Measurements from ENCODE around the gene GMDS. TPM values are rescaled to one million over a fixed set of nuclear protein-coding genes. Genes with fewer than 3 reads are reported as not detected.

The GMDS gene
- total and polyA plus RNA-seq, 7 donors: 2.8 to 6.6 (median 4.7) TPM

- Histone ChIP-seq H3K27me3 (ENCODE audit: insufficient read depth in 3 of 3, low read length in 2 of 3) (no peaks in the 10 kb centered on the region), H3K4me3 (peak overlapping the region; percentile 4), H3K4me1 (no peaks in the 10 kb centered on the region), H3K36me3 (ENCODE audit: insufficient read depth in 1 of 2, low read depth in 1 of 2) (no peaks in the 10 kb centered on the region), H3K9me3 (no peaks in the 10 kb centered on the region), H3K27ac (peak overlapping the region; percentile 30)
- WGBS, 3 donors: 35 to 53% (median 40%) methylated on average over 15 to 16 of the region's 16 CpGs
- DNase-seq (no peak), ATAC-seq (peak in 2 of 4 donors; percentile 35 to 47)
- TF ChIP-seq CTCF (IDR thresholded peaks at IDR 0.05): no peak
- intact Hi-C loops (cut with DNase I): no loop called here
These were observed 670.0 kb downstream of the GMDS start for GRCh38 chr6:1575210-1576041.

GRCh38 chr6:1574890-1575209 is 670.6 kb downstream of the GMDS start:
- H3K4me3 ChIP-seq: no peak overlapping the region
- peak overlapping the region; percentile 30 for H3K27ac ChIP-seq
- ATAC-seq: no peak

GRCh38 chr6:1574083-1574761 is 671.2 kb downstream of the GMDS start:
- ATAC-seq: no peak
- intact Hi-C loops (cut with DNase I): no loop called here
- TF ChIP-seq CTCF (IDR thresholded peaks at IDR 0.05): no peak
- H3K36me3 ChIP-seq (ENCODE audit: insufficient read depth in 1 of 2, low read depth in 1 of 2): no peaks in the 10 kb centered on the region
- no peaks in the 10 kb centered on the region for H3K27me3 ChIP-seq (ENCODE audit: insufficient read depth in 3 of 3, low read length in 2 of 3)
- DNase-seq: no peak
- no peaks in the 10 kb centered on the region for H3K4me1 ChIP-seq
- no peak overlapping the region for H3K27ac ChIP-seq
- 46 to 64% (median 53%) methylated on average over 13 of the region's 13 CpGs for WGBS, 3 donors
- no peak overlapping the region for H3K4me3 ChIP-seq
- H3K9me3 ChIP-seq: no peaks in the 10 kb centered on the region

More at GRCh38 chr6:1574890-1575209, 670.6 kb downstream of the GMDS start:
- no peak for DNase-seq
- Histone ChIP-seq H3K36me3 (ENCODE audit: insufficient read depth in 1 of 2, low read depth in 1 of 2) (no peaks in the 10 kb centered on the region), H3K4me1 (no peaks in the 10 kb centered on the region), H3K9me3 (no peaks in the 10 kb centered on the region), H3K27me3 (ENCODE audit: insufficient read depth in 3 of 3, low read length in 2 of 3) (no peaks in the 10 kb centered on the region)
- TF ChIP-seq CTCF (IDR thresholded peaks at IDR 0.05): no peak
- WGBS, 3 donors: 55 to 67% (median 62%) methylated on average over 6 of the region's 6 CpGs
- intact Hi-C loops (cut with DNase I): no loop called here

Measured in psoas muscle (tissue), 8 donors.